HG03196 (cell line): ENCODE results near the gene MSH3.
"Not testable (repeated sequence)": the region's sequence is repeated elsewhere in the genome, so short reads cannot be mapped to it uniquely, and the experiment has no call there.

Experiments
- ATAC-seq: cut with Tn5 transposase; IDR thresholded peaks from one replicate; pipeline ENCODE4 v1.9.1; 2021; ENCODE audit not compliant: unreplicated experiment

MSH3 gene

GRCh38 chr5:80747922-80748321, 93.5 kb downstream of the MSH3 start:
- ATAC-seq, result no peak

DNA sequence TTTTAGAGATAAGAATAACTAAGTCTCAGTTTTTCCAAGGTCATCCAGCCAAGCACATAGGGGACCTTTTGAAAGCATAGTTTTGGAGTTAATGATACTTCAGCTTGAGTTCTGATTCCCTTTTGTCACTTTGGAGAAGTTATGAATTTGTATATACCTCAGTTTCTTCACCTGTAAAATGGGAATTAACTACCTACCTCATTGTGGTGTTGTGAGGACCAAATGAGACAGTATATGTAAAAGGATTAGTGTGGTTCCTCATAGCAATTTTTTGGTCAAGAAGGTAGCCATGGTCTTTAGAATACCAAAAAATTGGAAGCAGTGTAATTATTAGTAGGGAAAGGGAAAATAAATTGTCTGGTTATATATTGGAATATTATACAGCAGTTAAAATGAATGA, 98.0 kb downstream of the MSH3 start:
- ATAC-seq, result no peak

GRCh38 chr5:80753712-80754111, 99.3 kb downstream of the MSH3 start:
- ATAC-seq, result no peak

GRCh38 chr5:80754900-80755299, 100.4 kb downstream of the MSH3 start:
- ATAC-seq, result peak; percentile 45

- peak; percentile 90 for ATAC-seq
Observed at GRCh38 chr5:80755626-80756025, 101.2 kb downstream of the MSH3 start.

DNA sequence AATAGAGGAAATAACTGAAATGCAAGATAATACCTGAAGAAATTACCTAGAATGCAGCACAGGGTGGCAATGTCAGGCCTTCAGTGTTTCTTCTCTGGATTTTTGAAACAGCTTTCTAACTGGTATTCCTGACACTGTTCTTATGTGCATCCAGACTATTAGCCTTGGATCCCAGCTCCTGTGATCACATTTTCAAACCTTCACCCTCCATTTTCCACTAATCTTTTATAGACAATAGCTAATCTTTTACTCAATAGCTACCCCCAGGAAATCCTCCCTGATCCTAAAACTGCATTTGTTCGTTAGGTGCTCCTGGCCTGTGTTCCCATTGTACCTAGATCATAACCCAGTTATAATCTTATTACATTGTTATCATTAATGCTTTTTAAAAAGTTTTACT, 101.8 kb downstream of the MSH3 start:
- ATAC-seq, result no peak

- ATAC-seq, result no peak
Observed at GRCh38 chr5:80757290-80757689, 102.8 kb downstream of the MSH3 start.

DNA sequence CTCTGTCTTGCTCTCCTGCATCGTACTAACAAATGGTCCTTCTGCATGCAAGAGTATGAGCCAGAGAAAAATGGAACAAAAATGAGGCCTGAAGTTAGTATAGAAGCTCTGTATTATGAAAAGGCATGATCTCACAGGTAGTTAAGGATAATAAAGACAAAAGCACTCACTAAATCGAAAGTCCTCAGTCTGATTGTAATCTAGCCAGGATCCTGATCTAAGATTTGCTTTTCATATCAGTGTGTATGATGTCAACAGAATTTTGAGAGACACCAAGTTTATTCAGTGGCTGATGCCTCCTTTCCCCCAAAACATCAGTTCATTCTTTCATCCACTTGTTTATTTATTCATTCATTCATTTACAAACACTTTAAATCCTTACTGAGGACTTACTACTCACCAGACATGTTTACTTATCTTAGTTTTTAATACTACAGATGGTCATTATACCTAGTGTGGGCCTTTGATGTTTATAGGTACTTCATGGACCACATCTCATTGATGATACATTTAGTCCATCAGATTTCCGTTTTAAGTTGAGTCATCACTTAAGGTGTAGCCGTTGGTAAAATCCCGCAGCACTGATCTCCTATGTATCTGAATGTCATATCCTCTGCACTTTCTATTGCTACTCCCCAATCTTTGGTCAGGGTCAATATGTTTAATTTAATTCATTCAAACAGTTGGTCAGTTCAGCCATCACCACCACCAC, 105.6 kb downstream of the MSH3 start:
- no peak for ATAC-seq

- no peak for ATAC-seq
Observed at GRCh38 chr5:80760680-80761079, 106.2 kb downstream of the MSH3 start.

DNA sequence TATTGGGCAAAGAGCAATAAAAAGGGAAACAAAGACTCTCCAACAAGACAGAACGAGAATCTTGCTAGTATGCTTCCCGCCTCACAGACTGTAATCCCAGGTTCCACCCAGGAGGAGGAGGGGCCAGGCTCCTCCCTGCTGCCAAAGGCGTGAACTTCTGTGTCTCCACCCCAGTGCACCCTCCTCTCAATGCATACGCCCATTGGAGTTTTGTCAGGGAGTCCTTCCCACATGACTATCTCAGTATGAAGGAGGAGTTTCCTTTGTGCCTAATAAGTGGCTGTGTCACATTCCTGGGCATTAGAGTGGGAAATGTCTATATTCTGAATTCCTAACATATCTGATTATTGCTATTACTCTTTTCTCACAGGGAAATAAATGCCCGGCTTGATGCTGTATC, 106.7 kb downstream of the MSH3 start:
- no peak for ATAC-seq

DNA sequence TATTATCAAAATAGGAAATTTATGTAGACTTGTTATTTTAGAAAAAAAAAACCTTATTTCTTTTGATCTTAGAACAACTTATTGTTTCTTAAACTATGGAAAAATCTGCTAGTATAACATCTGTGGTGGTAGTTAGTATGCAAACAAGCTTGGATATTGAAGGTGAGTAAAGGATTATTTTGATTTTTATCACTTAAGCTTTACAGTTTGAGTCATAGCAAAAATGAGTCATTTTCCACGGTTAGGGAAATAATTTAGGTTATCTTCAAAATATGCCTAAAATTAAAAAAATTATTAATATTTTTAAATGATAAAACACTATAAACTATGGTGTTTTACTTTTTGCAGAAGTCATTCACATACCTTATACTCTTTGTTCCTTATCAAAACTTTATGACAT, 107.5 kb downstream of the MSH3 start:
- no peak for ATAC-seq

DNA sequence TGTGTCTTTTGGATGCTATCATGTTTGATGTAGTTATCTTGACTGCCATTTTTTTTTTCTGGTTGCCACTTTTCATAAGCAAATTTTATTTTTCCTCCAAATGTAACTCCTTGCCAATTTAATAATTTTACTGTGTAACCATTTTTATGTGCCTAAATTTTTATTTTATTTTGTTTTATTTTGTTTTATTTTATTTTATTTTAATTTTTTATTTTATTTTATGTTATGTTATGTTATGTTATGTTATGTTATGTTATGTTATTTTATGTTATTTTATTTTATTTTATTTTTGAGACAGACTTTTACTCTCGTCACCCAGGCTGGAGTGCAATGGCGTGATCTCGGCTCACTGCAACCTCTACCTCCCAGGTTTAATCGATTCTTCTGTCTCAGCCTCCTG, 108.1 kb downstream of the MSH3 start:
- ATAC-seq, result no peak

DNA sequence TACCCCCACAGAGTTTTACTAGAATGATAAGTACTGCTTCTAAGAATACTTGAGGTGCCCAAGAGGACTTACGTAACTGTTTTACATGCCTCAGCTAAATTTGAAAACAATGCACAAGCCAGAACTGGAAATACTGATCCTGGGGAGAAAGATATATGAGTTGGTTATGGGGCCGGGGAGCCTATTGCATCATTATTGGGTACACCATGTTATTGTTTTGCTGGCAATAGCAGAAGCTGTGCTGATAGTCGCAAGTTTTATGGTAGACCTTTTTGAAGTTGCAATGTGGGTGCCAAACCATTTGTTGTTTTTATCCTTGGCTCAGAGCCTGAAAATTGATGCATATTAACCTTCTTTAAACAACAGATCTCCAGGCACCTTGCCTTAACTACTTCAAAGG, 108.8 kb downstream of the MSH3 start:
- ATAC-seq, result no peak

GRCh38 chr5:80763873-80764647, 109.6 kb downstream of the MSH3 start:
- ATAC-seq, result no peak

DNA sequence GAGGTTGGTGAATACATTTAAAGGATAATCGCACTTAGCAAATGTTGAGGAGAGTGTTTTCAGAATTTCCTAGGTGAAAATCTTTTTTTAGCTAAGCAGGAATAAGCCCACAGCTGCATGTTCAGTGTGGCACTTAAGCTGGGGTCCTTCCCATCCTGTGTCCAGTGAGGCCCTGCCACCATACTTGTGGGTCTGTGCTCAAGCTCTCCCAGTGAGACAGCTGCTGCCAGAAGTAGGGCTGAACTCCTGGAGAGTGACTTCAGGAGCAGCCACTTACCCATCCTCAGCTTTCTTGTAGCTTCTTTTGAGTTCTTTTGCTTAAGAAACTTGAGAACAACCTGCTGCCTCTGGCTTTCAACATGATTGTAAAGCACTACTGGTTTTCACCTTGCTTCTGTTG, 110.3 kb downstream of the MSH3 start:
- no peak for ATAC-seq

- no peak for ATAC-seq
Observed at GRCh38 chr5:80777347-80778287, 123.2 kb downstream of the MSH3 start.

GRCh38 chr5:80780024-80780423, 125.6 kb downstream of the MSH3 start:
- no peak for ATAC-seq

- ATAC-seq, result no peak
Observed at GRCh38 chr5:80780761-80781285, 126.4 kb downstream of the MSH3 start.

- no peak for ATAC-seq
Observed at GRCh38 chr5:80781356-80781755, 126.9 kb downstream of the MSH3 start.

- ATAC-seq, result no peak
Observed at GRCh38 chr5:80782626-80783025, 128.2 kb downstream of the MSH3 start.

- not testable (repeated sequence) for ATAC-seq
Observed at GRCh38 chr5:80783751-80784150, 129.3 kb downstream of the MSH3 start.
